OCI-LY3 (cell line): ENCODE results near the gene ARSJ.

ENCODE experiments used
- H2AFZ ChIP-seq: fragments of 200-600, 300-600 bp; shearing (Covaris generic); 2 replicates; pipeline ENCODE4 v1.6.0; 2014; ENCODE audit warnings: antibody characterized with exemption, low read depth, low read length
- H3K27ac ChIP-seq: fragments of 200-600, 300-600 bp; sonication (generic); 2 replicates; pipeline ENCODE4 v1.5.1; 2014; ENCODE audit warnings: mild to moderate bottlenecking, low read length, moderate library complexity, mixed read lengths
- H3K27me3 ChIP-seq: fragments of 200-600, 300-600 bp; sonication (generic); 2 replicates; pipeline ENCODE4 v1.6.1; 2014; ENCODE audit warnings: low read depth, low read length, mixed read lengths
- H3K36me3 ChIP-seq: fragments of 200-600, 300-600 bp; sonication (generic); replicated peaks from 2 replicates; pipeline ENCODE3; 2014; ENCODE audit warnings: low read depth, low read length, mixed read lengths
- H3K4me1 ChIP-seq: fragments of 300-600, 200-600 bp; sonication (generic); 2 replicates; pipeline ENCODE4 v1.6.1; 2014; ENCODE audit warnings: low read length, mixed read lengths
- H3K4me2 ChIP-seq: fragments of 200-600, 300-600 bp; sonication (generic); 2 replicates; pipeline ENCODE4 v1.6.1; 2014; ENCODE audit warnings: low read length, mixed read lengths
- H3K4me3 ChIP-seq: fragments of 300-600, 200-600 bp; sonication (generic); 2 replicates; pipeline ENCODE4 v1.5.1; 2014; ENCODE audit warnings: antibody characterized with exemption, mild to moderate bottlenecking, low read length, moderate library complexity
- H3K79me2 ChIP-seq: fragments of 300-600, 200-600 bp; shearing (Covaris generic); 2 replicates; pipeline ENCODE4 v1.6.1; 2014; ENCODE audit warnings: mild to moderate bottlenecking, low read length, mixed read lengths
- H3K9ac ChIP-seq: fragments of 300-600, 200-600 bp; shearing (Covaris generic); 2 replicates; pipeline ENCODE4 v1.6.0; 2014; ENCODE audit warnings: mild to moderate bottlenecking, low read length, moderate library complexity
- H3K9me3 ChIP-seq: fragments of 200-600, 300-600 bp; shearing (Covaris generic); 2 replicates; pipeline ENCODE4 v1.6.1; 2014; ENCODE audit warnings: low read length, mixed read lengths; ENCODE audit not compliant: insufficient read depth
- H4K20me1 ChIP-seq: fragments of 200-600, 300-600 bp; sonication (generic); 2 replicates; pipeline ENCODE4 v1.6.1; 2016; ENCODE audit warnings: low read length, mixed read lengths; ENCODE audit not compliant: insufficient read depth
- CTCF ChIP-seq: fragments of 200-600, 300-600 bp; sonication (generic); IDR thresholded peaks from 2 replicates; pipeline ENCODE4 v1.5.1; 2014; ENCODE audit warnings: antibody characterized with exemption, low read length, low read depth
- EZH2phosphoT487 ChIP-seq: fragments of 200-600 bp; shearing (Covaris generic); IDR thresholded peaks from 2 replicates; pipeline ENCODE4 v1.6.1; 2018; ENCODE audit warnings: antibody characterized with exemption, mixed run types, low read depth

ARSJ gene

GRCh38 chr4:113978561-113979147 is 793 bp downstream of the ARSJ start:
- Histone ChIP-seq H3K4me3 (no peak overlapping the region), H3K4me2 (no peak overlapping the region), H3K9me3 (no peaks in the 10 kb centered on the region), H3K9ac (no peak overlapping the region), H3K79me2 (no peaks in the 10 kb centered on the region), H4K20me1 (no peaks in the 10 kb centered on the region), H3K27me3 (no peaks in the 10 kb centered on the region), H2AFZ (no peak overlapping the region), H3K4me1 (no peaks in the 10 kb centered on the region), H3K36me3 (no peaks in the 10 kb centered on the region), H3K27ac (no peak overlapping the region)
- TF ChIP-seq CTCF (no peak), EZH2phosphoT487 (no peak)

GRCh38 chr4:113978105-113978504 is 1.3 kb downstream of the ARSJ start:
- Histone ChIP-seq H3K27ac (no peak overlapping the region), H4K20me1 (no peaks in the 10 kb centered on the region), H3K4me2 (no peak overlapping the region), H3K36me3 (no peaks in the 10 kb centered on the region), H3K9me3 (no peaks in the 10 kb centered on the region), H3K79me2 (no peaks in the 10 kb centered on the region), H3K27me3 (no peaks in the 10 kb centered on the region), H3K9ac (no peak overlapping the region), H2AFZ (no peak overlapping the region), H3K4me1 (no peaks in the 10 kb centered on the region), H3K4me3 (no peak overlapping the region)
- TF ChIP-seq EZH2phosphoT487 (no peak), CTCF (no peak)

- H3K27me3 ChIP-seq = no peaks in the 10 kb centered on the region
- TF ChIP-seq CTCF = no peak
- TF ChIP-seq EZH2phosphoT487 = no peak
- no peaks in the 10 kb centered on the region for H4K20me1 ChIP-seq
- no peak overlapping the region for H3K27ac ChIP-seq
- H2AFZ ChIP-seq = no peak overlapping the region
- no peak overlapping the region for H3K4me2 ChIP-seq
- no peaks in the 10 kb centered on the region for H3K36me3 ChIP-seq
- no peaks in the 10 kb centered on the region for H3K4me1 ChIP-seq
- no peak overlapping the region for H3K4me3 ChIP-seq
- H3K9ac ChIP-seq = no peak overlapping the region
- no peaks in the 10 kb centered on the region for H3K9me3 ChIP-seq
- no peaks in the 10 kb centered on the region for H3K79me2 ChIP-seq
Measured at GRCh38 chr4:113977526-113977855, 2.0 kb downstream of the ARSJ start.

GRCh38 chr4:113976741-113977525 is 2.5 kb downstream of the ARSJ start:
- Histone ChIP-seq H3K9ac (no peak overlapping the region), H3K9me3 (no peaks in the 10 kb centered on the region), H3K27me3 (no peaks in the 10 kb centered on the region), H3K36me3 (no peaks in the 10 kb centered on the region), H3K4me1 (no peaks in the 10 kb centered on the region), H3K79me2 (no peaks in the 10 kb centered on the region), H2AFZ (no peak overlapping the region), H3K4me3 (no peak overlapping the region), H4K20me1 (no peaks in the 10 kb centered on the region), H3K27ac (no peak overlapping the region), H3K4me2 (no peak overlapping the region)
- TF ChIP-seq EZH2phosphoT487 (no peak), CTCF (no peak)
